ENCODE results near the gene PSME4. TPM values are rescaled to one million over a fixed set of nuclear protein-coding genes. Genes with fewer than 3 reads are reported as not detected.
"Not testable (repeated sequence)": the region's sequence is repeated elsewhere in the genome, so short reads cannot be mapped to it uniquely, and the experiment has no call there.

PSME4 gene
- total RNA-seq, 1 donor from 2014 or later, result 14.9 TPM

DNA sequence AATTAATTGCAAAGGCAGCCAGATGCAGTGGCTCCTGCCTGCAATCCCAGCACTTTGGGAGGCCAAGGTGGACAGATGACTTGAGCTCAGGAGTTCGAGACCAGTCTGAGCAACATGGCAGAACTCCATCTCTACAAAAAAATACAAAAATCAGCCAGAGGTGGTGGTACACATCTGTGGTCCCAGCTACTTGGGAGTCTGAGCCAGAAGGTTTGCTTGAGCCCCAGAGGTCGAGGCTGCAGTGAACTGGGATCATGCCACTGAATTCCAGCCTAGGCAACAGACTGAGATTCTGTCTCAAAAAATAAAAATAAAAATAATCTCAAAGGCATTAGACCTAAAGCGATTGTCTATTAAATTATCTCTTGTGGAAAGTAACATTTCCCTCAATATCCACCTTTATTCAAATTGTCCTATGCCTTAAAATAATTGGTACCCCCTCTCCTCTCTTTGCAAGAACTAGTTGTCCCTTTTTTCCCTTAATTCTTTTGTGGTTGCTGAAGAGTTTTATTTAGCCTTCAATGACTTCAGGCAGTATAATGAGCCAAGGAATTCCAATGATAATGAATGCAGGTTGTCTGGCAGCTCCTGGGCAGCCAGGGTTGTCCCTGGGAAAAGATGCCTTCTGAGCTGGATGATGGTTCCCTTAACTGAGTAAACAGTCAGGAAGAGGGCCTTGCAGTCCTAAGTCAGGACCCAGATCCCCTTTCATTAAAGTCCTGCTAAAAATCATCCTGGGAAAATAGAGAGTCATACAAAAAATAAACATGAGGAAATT lies 143.2 kb downstream of the PSME4 start:
- Histone ChIP-seq H3K36me3 (peaks cover 3 to 10% of the 10 kb centered on the region in 2 donors), H3K27me3 (no peaks in the 10 kb centered on the region), H3K9me3 (no peaks in the 10 kb centered on the region), H3K27ac (no peak overlapping the region), H3K4me3 (no peak overlapping the region), H3K4me1 (no peaks in the 10 kb centered on the region)
- TF ChIP-seq, protein P1, sequence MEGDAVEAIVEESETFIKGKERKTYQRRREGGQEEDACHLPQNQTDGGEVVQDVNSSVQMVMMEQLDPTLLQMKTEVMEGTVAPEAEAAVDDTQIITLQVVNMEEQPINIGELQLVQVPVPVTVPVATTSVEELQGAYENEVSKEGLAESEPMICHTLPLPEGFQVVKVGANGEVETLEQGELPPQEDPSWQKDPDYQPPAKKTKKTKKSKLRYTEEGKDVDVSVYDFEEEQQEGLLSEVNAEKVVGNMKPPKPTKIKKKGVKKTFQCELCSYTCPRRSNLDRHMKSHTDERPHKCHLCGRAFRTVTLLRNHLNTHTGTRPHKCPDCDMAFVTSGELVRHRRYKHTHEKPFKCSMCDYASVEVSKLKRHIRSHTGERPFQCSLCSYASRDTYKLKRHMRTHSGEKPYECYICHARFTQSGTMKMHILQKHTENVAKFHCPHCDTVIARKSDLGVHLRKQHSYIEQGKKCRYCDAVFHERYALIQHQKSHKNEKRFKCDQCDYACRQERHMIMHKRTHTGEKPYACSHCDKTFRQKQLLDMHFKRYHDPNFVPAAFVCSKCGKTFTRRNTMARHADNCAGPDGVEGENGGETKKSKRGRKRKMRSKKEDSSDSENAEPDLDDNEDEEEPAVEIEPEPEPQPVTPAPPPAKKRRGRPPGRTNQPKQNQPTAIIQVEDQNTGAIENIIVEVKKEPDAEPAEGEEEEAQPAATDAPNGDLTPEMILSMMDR (IDR thresholded peaks at IDR 0.05), result no peak
- DNase-seq (ENCODE audit: low spot score in 2 of 2), result no peak
- intact Hi-C loops (cut with DNase I), result no loop called here

DNA sequence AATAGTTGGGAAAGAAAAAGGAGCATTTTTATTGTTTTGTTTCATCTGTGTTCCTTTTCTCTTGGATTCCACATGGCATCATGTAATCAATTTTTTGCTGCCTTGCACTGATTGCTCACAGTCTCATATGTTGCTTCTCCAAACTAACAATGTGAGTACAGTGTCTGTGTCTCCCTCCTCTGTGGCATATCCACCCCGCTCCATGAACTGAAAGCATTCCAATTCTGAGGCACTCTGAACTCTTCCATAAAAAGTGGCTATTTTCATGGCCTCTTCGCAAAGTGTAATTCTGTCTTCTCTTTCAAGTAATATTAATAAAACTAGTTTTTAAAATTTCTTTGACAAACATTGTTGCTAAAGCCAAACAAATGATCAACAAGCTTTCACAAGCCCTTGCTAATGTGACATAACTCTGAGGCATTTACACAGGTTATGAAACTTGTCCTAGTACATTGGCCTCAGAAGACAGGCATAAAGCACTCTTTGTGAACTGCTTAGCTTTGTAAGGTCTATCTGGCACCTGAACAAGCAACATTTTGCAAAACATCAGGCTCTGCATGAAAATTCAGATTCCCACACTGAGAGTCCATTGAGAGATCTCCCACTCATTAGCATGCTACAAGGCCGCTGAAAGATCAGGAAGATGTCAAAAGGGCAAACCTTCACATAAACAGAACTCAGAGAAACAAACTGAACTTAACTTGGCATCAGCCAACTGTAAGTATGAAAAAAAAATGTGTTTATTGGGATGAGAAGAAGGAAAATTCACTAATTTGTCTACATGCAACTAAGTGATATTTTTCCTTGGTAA lies 144.0 kb downstream of the PSME4 start:
- peaks cover 3 to 9% of the 10 kb centered on the region in 2 donors for H3K36me3 ChIP-seq
- TF ChIP-seq, protein P1 (IDR thresholded peaks at IDR 0.05), result no peak
- H3K4me1 ChIP-seq, result no peaks in the 10 kb centered on the region
- H3K27ac ChIP-seq, result no peak overlapping the region
- H3K4me3 ChIP-seq, result no peak overlapping the region
- intact Hi-C loops (cut with DNase I), result no loop called here
- no peak for DNase-seq (ENCODE audit: low spot score in 2 of 2)
- H3K27me3 ChIP-seq, result no peaks in the 10 kb centered on the region
- no peaks in the 10 kb centered on the region for H3K9me3 ChIP-seq

DNA sequence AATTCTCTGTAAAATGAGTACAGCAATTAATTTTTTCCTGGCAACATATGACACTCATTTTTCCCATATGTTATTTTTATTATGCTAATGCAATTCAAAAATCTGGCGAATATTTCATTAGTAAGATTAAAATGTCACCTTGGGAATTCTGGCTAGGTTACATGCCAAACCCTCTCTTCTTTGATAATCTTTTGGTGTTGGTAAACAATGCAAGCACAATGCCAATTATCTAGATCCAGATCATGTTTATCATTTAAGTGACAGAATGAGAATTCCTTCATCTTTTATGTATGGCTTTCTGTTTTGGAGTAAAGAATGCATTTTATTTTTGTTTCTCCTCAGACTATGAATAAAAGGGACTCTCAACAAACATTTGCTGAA lies 144.8 kb downstream of the PSME4 start:
- peaks cover under 1 to 3% of the 10 kb centered on the region in 2 donors for H3K36me3 ChIP-seq
- TF ChIP-seq, protein P1 (IDR thresholded peaks at IDR 0.05), result no peak
- no peaks in the 10 kb centered on the region for H3K27me3 ChIP-seq
- intact Hi-C loops (cut with DNase I), result no loop called here
- no peak overlapping the region for H3K4me3 ChIP-seq
- H3K4me1 ChIP-seq, result no peaks in the 10 kb centered on the region
- H3K27ac ChIP-seq, result no peak overlapping the region
- H3K9me3 ChIP-seq, result no peaks in the 10 kb centered on the region
- DNase-seq (ENCODE audit: low spot score in 2 of 2), result no peak

DNA sequence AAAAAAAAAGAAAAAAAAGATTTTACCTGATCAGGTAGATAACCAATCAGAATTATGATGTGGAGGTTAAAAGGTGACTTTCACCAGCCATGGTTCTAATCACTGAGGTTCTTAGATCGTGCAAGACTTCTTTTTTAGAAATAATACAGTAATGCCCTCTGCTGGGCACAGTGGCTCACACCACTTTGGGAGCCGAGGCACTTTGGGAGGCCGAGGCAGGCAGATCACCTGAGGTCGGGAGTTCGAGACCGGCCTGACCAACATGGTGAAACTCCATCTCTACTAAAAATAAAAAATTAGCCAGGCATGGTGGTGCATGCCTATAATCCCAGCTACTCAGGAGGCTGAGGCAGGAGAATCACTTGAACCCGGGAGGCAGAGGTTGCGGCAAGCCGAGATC lies 147.2 kb downstream of the PSME4 start:
- H3K4me3 ChIP-seq; intact Hi-C loops (cut with DNase I); DNase-seq (ENCODE audit: low spot score in 2 of 2): not testable (repeated sequence)

DNA sequence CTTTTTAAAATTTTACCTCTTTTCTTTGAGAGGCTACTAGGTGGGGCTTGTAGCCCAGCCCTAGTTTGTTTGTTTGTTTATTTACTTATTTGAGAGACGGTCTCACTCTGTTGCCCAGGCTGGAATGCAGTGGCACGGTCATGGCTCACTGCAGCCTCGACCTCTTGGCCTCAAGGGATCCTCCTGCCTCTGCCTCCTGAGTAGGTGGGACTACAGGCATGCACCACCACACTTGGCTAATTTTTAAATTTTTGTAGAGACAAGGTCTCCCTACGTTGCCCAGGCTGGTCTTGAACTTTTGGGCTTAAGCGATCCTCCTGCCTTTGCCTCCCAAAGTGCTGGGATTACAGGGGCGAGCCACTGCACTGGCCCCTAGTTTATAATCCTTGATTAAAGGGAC lies 149.0 kb downstream of the PSME4 start:
- no peaks in the 10 kb centered on the region for H3K9me3 ChIP-seq
- H3K36me3 ChIP-seq, result peaks cover 23 to 30% of the 10 kb centered on the region in 2 donors
- no peak overlapping the region for H3K4me3 ChIP-seq
- intact Hi-C loops (cut with DNase I), result no loop called here
- H3K4me1 ChIP-seq, result no peaks in the 10 kb centered on the region
- H3K27me3 ChIP-seq, result no peaks in the 10 kb centered on the region
- H3K27ac ChIP-seq, result no peak overlapping the region
- TF ChIP-seq, protein P1 (IDR thresholded peaks at IDR 0.05), result no peak
- DNase-seq (ENCODE audit: low spot score in 2 of 2), result no peak

More for the DNA sequence above, 147.2 kb downstream of the PSME4 start:
- not testable (repeated sequence) for H3K4me1 ChIP-seq, H3K9me3 ChIP-seq, H3K27me3 ChIP-seq, H3K27ac ChIP-seq
- peaks cover 13 to 14% of the 10 kb centered on the region in 2 donors for H3K36me3 ChIP-seq

DNA sequence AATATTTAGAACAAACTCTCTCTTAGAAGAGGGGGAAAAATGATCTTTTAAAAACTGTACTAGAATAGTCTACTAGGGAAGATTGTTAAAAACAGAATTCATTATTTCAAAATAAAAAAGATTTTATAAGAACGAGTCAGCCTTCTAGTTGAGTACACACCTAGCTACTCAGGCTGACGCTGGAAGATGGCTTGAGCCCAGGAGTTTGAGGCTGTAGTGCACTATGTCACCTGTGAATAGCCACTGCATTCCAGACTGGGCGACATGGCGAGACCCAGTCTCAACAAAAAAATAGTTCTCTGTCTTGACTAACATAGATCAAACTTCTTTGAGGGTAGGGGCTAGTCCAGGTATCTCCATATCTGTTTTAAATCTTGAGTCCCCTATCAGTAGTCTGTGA lies 150.1 kb downstream of the PSME4 start:
- no peaks in the 10 kb centered on the region for H3K4me1 ChIP-seq
- no peaks in the 10 kb centered on the region for H3K27me3 ChIP-seq
- H3K4me3 ChIP-seq, result no peak overlapping the region
- TF ChIP-seq, protein P1 (IDR thresholded peaks at IDR 0.05), result no peak
- H3K27ac ChIP-seq, result no peak overlapping the region
- peaks cover 31 to 40% of the 10 kb centered on the region in 2 donors for H3K36me3 ChIP-seq
- intact Hi-C loops (cut with DNase I), result no loop called here
- H3K9me3 ChIP-seq, result no peaks in the 10 kb centered on the region
- DNase-seq (ENCODE audit: low spot score in 2 of 2), result no peak
